Effector CD8-positive, alpha-beta T cell (primary cell): ENCODE measurements around the gene TRRAP.

Experiments used
- DNase-seq: peaks from one replicate; lab custom pipeline; 2025; lab: John Stamatoyannopoulos, UW

Gene TRRAP

GRCh38 chr7:99061001-99061776 lies 182.9 kb downstream of the TRRAP start:
- no peak for DNase-seq
